GM18526 (cell line): ENCODE results near the gene RPL36.
A peak's percentile ranks its signal among the peaks of the same experiment; 100 is the strongest.

ENCODE experiments used
- POLR2A ChIP-seq: IDR thresholded peaks from 3 replicates; pipeline ENCODE4 v1.6.1; 2011; ENCODE audit not compliant: insufficient read length; ENCODE audit errors: extremely low read depth

RPL36 gene

GRCh38 chr19:5690125-5690954 is at the start of gene RPL36:
Gene RPL36 (plus strand): TSS chr19:5690295. CDS start chr19:5690508, 213 bp downstream.
- peak; percentile 99 for TF ChIP-seq POLR2A

GRCh38 chr19:5641171-5641570 is 48.9 kb upstream of the RPL36 start:
- TF ChIP-seq POLR2A: no peak

- TF ChIP-seq POLR2A: no peak
These were observed 47.9 kb upstream of the RPL36 start for GRCh38 chr19:5642204-5642603.

GRCh38 chr19:5643060-5643459 is 47.0 kb upstream of the RPL36 start:
- TF ChIP-seq POLR2A: no peak

GRCh38 chr19:5644037-5644436 is 46.1 kb upstream of the RPL36 start:
- no peak for TF ChIP-seq POLR2A

- TF ChIP-seq POLR2A: no peak
These were observed 44.7 kb upstream of the RPL36 start for GRCh38 chr19:5645409-5645808.

- TF ChIP-seq POLR2A: no peak
These were observed 43.4 kb upstream of the RPL36 start for GRCh38 chr19:5646703-5647102.

GRCh38 chr19:5648464-5648863 is 41.6 kb upstream of the RPL36 start:
- no peak for TF ChIP-seq POLR2A

GRCh38 chr19:5651361-5651760 is 38.7 kb upstream of the RPL36 start:
- no peak for TF ChIP-seq POLR2A

- TF ChIP-seq POLR2A: no peak
These were observed 37.8 kb upstream of the RPL36 start for GRCh38 chr19:5652261-5652660.

- no peak for TF ChIP-seq POLR2A
These were observed 35.2 kb upstream of the RPL36 start for GRCh38 chr19:5654931-5655330.

GRCh38 chr19:5655412-5655811 is 34.7 kb upstream of the RPL36 start:
- TF ChIP-seq POLR2A: no peak

GRCh38 chr19:5661483-5661882 is 28.6 kb upstream of the RPL36 start:
- no peak for TF ChIP-seq POLR2A

GRCh38 chr19:5663904-5664303 is 26.2 kb upstream of the RPL36 start:
- TF ChIP-seq POLR2A: no peak

GRCh38 chr19:5664515-5664914 is 25.6 kb upstream of the RPL36 start:
- no peak for TF ChIP-seq POLR2A

GRCh38 chr19:5665781-5666513 is 24.1 kb upstream of the RPL36 start:
- no peak for TF ChIP-seq POLR2A
